Uterus (tissue), 4 donors: ENCODE results near the gene SHKBP1. TPM values are rescaled to one million over a fixed set of nuclear protein-coding genes. Genes with fewer than 3 reads are reported as not detected.

Experiments
- DNase-seq, 2 donors: peaks; one replicate each; pipeline ENCODE4 v3.0.0-alpha.2; 2019 to 2020
- H3K27ac ChIP-seq, 2 donors: fragments of 200-600 bp; sonication (generic); 1 replicate in 1 of 2; 2 replicates in 1 of 2; pipeline ENCODE4 v1.5.1; 2016 to 2018
- H3K27me3 ChIP-seq, 2 donors: fragments of 200-600 bp; sonication (generic); one replicate each; pipeline ENCODE4 v1.5.1; 2018 to 2019; ENCODE audit warnings: control low read depth in 1 of 2
- H3K36me3 ChIP-seq, 2 donors: fragments of 200-600 bp; sonication (generic); one replicate each; pipeline ENCODE4 v1.5.1; 2019; ENCODE audit warnings: control low read depth in 1 of 2
- H3K4me1 ChIP-seq, 2 donors: fragments of 200-600 bp; sonication (generic); one replicate each; pipeline ENCODE4 v1.5.1; 2018 to 2019; ENCODE audit warnings: control low read depth in 1 of 2
- H3K4me3 ChIP-seq, 2 donors: fragments of 200-600 bp; sonication (generic); 1 replicate in 1 of 2; 2 replicates in 1 of 2; pipeline ENCODE4 v1.5.1; 2018 to 2019; ENCODE audit warnings: mild to moderate bottlenecking in 1 of 2
- H3K9me3 ChIP-seq, 2 donors: fragments of 200-600 bp; sonication (generic); one replicate each; pipeline ENCODE4 v1.5.1; 2019; ENCODE audit warnings: control low read depth in 1 of 2
- POLR2A ChIP-seq, 2 donors: fragments of 450-650 bp; IDR thresholded peaks; one replicate each; pipeline ENCODE4 v1.6.1; 2016; ENCODE audit warnings: antibody characterized with exemption in 2 of 2, mild to moderate bottlenecking in 1 of 2, moderate library complexity in 1 of 2
- intact Hi-C: fragments of 100-400 bp; cut with DNase I; formaldehyde crosslinking; loops from one replicate; pipeline ENCODE4 v1.15.1; 2023; ENCODE audit warnings: low total_unique reads
- total RNA-seq, 4 donors: library from RNA; depleted of rRNA in 3 of 4; stranded (reverse); fragments of >200 nt in 3 of 4; gene quantifications; one replicate each; pipeline versions ENCODE4 v1.1.0 to v1.2.4, GENCODE V29; 2014 to 2023
- TF ChIP-seq, protein P1 (sequence below), 4 experiments: fragments of 200-600 bp in 2 of 4; fragments of 450-650 bp in 2 of 4; sonication (generic) in 2 of 4; IDR thresholded peaks; one replicate each; pipeline ENCODE4 v1.5.1; 2016 to 2019; ENCODE audit warnings: antibody characterized with exemption in 4 of 4, mild to moderate bottlenecking in 2 of 4, moderate library complexity in 1 of 4
- donor health status: DM: yes; HTN: yes; CAD: no.

SHKBP1 gene
- total RNA-seq, 4 donors from 2014 or later, result 15.1 to 57.4 (median 21.9) TPM

DNA sequence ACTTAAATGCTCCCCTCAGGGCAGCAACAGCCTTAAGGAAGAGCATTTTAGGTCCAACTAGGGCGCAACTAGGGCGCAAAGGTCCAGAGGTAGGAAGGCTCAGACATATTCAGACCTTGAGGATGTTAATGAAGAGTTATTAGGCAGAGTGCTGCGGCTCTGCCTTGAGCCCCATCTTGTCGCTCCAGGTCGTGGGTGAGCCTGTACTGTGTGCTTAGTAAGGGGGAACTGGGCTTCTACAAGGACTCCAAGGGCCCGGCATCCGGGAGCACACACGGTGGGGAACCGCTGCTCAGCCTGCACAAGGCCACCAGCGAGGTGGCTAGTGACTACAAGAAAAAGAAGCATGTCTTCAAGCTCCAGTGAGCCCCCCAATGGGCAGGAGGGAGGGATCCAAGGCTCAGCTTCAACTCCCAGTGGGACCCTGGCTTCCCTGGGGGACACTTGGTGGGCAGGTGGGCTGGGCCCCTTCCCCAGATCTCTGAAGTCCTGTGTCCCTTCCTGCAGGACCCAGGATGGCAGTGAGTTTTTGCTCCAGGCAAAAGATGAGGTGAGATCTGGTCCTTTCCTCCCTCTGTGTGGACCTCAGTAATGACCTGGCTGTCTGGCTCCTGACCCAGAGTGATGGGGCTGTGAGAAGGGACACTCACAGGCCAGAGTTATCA, 4.7 kb upstream of the SHKBP1 start:
- H3K9me3 ChIP-seq, result no peaks in the 10 kb centered on the region
- H3K4me3 ChIP-seq, result no peak overlapping the region
- no peaks in the 10 kb centered on the region for H3K27me3 ChIP-seq
- intact Hi-C loops, result no loop called here
- no peak for DNase-seq
- H3K4me1 ChIP-seq, result peaks cover 0 to 6% of the 10 kb centered on the region in 2 donors
- no peak for TF ChIP-seq POLR2A (IDR thresholded peaks at IDR 0.05)
- TF ChIP-seq, protein P1, sequence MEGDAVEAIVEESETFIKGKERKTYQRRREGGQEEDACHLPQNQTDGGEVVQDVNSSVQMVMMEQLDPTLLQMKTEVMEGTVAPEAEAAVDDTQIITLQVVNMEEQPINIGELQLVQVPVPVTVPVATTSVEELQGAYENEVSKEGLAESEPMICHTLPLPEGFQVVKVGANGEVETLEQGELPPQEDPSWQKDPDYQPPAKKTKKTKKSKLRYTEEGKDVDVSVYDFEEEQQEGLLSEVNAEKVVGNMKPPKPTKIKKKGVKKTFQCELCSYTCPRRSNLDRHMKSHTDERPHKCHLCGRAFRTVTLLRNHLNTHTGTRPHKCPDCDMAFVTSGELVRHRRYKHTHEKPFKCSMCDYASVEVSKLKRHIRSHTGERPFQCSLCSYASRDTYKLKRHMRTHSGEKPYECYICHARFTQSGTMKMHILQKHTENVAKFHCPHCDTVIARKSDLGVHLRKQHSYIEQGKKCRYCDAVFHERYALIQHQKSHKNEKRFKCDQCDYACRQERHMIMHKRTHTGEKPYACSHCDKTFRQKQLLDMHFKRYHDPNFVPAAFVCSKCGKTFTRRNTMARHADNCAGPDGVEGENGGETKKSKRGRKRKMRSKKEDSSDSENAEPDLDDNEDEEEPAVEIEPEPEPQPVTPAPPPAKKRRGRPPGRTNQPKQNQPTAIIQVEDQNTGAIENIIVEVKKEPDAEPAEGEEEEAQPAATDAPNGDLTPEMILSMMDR (IDR thresholded peaks at IDR 0.05), result no peak
- H3K36me3 ChIP-seq, result no peaks in the 10 kb centered on the region
- peak overlapping the region in 1 of 2 donors; percentile 68 for H3K27ac ChIP-seq

- Histone ChIP-seq H3K36me3 (no peaks in the 10 kb centered on the region), H3K27me3 (no peaks in the 10 kb centered on the region), H3K4me1 (no peaks in the 10 kb centered on the region), H3K4me3 (no peak overlapping the region), H3K9me3 (no peaks in the 10 kb centered on the region), H3K27ac (no peak overlapping the region)
- intact Hi-C loops, result no loop called here
- TF ChIP-seq, protein P1 (IDR thresholded peaks at IDR 0.05), result no peak
- TF ChIP-seq POLR2A (IDR thresholded peaks at IDR 0.05), result no peak
- DNase-seq, result no peak
Measured at GRCh38 chr19:40575326-40575725, 1.3 kb upstream of the SHKBP1 start.

- intact Hi-C loops, result no loop called here
- no peak for DNase-seq
- no peaks in the 10 kb centered on the region for H3K36me3 ChIP-seq
- no peaks in the 10 kb centered on the region for H3K27me3 ChIP-seq
- peak overlapping the region; percentile 69 to 73 for H3K4me3 ChIP-seq
- TF ChIP-seq POLR2A (IDR thresholded peaks at IDR 0.05), result no peak
- no peaks in the 10 kb centered on the region for H3K9me3 ChIP-seq
- no peaks in the 10 kb centered on the region for H3K4me1 ChIP-seq
- H3K27ac ChIP-seq, result peak overlapping the region; percentile 70 to 77
Measured at GRCh38 chr19:40576151-40576584, 505 bp upstream of the SHKBP1 start.

DNA sequence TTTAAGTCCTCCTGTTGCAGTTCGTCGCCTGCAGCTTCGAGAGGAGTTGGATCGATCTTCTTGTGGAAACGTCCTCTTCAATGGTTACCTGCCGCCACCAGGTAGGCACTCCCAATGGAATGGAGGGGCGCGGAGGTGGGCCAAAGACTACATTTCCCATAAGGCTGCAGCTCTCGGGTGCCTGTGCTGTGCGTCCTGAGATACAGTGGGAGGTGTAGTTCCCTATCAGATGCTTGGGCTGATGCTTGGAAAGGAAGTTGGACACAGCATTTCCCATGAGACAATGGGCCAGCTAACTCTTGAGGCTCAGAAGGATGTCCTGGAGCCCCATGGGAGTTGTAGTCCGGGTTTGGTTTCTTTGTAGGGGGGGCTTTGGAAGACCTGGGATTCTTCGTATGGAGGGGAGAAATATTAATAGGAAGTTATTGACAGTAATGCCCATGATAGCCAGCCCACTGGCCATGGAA, 1.8 kb downstream of the SHKBP1 start:
- H3K27me3 ChIP-seq, result no peaks in the 10 kb centered on the region
- H3K27ac ChIP-seq, result no peak overlapping the region
- no peaks in the 10 kb centered on the region for H3K9me3 ChIP-seq
- no peak for DNase-seq
- H3K4me1 ChIP-seq, result no peaks in the 10 kb centered on the region
- intact Hi-C loops, result no loop called here
- TF ChIP-seq, protein P1 (IDR thresholded peaks at IDR 0.05), result no peak
- TF ChIP-seq POLR2A (IDR thresholded peaks at IDR 0.05), result no peak
- no peak overlapping the region for H3K4me3 ChIP-seq
- H3K36me3 ChIP-seq, result no peaks in the 10 kb centered on the region

DNA sequence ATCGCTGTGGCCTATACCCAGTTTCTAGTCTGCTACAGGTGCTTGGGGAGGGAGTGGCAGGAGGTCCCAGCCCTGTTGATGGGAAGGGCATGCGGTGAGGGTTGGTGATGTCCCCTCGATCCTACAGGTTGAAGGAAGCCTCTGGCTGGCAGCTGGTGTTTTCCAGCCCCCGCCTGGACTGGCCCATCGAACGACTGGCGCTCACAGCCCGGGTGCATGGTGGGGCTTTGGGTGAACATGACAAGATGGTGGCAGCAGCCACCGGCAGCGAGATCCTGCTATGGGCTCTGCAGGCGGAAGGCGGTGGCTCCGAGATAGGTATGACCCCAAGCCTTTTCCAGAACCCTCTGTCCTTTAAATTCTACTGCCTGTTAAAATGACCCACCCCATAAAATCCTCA, 3.9 kb downstream of the SHKBP1 start:
- TF ChIP-seq, protein P1 (IDR thresholded peaks at IDR 0.05), result no peak
- TF ChIP-seq POLR2A (IDR thresholded peaks at IDR 0.05), result no peak
- Histone ChIP-seq H3K4me3 (no peak overlapping the region), H3K9me3 (no peaks in the 10 kb centered on the region), H3K27me3 (no peaks in the 10 kb centered on the region), H3K27ac (no peak overlapping the region), H3K36me3 (no peaks in the 10 kb centered on the region), H3K4me1 (no peaks in the 10 kb centered on the region)
- DNase-seq, result no peak
- intact Hi-C loops, result no loop called here
